T follicular helper cell (primary cell): ENCODE results near the gene CCBE1.
"Not testable (repeated sequence)": the region's sequence is repeated elsewhere in the genome, so short reads cannot be mapped to it uniquely, and the experiment has no call there.

ENCODE experiments used
- DNase-seq: peaks from one replicate; pipeline ENCODE4 v3.0.0-alpha.2; 2020; ENCODE audit warnings: low read depth

The CCBE1 gene

DNA sequence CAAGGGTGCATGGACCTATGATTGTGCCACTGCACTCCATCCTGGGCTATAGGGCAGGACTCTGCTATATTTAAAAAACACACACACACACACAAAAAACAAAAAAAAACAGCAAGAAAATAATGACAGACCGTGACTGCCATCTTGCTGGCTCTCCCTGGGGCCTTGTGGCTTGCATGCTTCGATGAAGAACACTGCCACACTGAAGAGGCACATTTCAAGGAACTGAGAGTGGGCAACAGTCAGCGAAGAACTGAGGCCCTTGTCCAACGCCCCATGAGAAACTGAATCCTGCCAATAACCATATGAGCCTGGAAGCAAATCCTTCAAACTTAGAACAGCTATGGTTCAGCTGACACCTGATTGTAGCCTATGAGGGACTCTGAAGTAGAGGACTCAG lies 158.1 kb downstream of the CCBE1 start:
- no peak for DNase-seq

- no peak for DNase-seq
Measured at GRCh38 chr18:59537579-59537978, 159.6 kb downstream of the CCBE1 start.

DNA sequence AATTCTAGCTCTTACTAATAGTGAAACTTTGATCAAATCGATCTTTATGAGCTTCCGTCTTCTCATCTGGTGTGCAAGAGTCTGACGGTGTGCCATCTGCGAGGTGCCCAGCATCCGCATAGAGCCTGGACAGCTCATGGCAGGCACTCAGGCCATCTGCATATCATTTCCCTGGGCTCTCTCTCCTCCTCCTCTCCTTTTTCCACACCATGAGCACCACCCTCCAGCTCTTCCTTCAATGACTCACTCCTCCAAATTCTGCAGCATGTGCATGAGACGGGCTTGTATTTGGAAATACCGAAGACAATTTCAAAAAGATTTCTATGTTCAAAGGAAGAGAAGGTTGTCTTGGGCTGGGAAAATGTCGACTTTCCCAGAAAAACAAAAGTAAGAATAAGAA lies 161.1 kb downstream of the CCBE1 start:
- no peak for DNase-seq

DNA sequence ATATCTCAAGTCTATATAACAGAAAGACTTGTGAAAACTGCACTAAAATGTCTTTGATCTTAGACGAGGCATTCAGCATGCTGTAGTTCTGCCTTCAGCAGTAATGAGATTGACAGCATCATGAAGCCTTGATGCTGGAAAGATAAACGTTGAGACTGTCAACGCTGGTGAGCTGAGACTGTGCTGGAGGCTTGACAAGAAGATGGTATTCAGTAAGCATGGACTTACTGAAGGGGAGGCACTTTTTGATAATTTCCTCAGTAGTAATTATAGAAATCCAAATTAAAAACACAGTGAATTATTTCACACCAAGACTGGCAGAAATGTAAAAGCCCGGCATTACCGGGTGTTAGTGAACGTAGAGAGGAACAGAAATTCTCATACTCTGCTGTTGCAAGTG lies 162.2 kb downstream of the CCBE1 start:
- no peak for DNase-seq

GRCh38 chr18:59528866-59529265 lies 168.4 kb downstream of the CCBE1 start:
- DNase-seq: no peak

DNA sequence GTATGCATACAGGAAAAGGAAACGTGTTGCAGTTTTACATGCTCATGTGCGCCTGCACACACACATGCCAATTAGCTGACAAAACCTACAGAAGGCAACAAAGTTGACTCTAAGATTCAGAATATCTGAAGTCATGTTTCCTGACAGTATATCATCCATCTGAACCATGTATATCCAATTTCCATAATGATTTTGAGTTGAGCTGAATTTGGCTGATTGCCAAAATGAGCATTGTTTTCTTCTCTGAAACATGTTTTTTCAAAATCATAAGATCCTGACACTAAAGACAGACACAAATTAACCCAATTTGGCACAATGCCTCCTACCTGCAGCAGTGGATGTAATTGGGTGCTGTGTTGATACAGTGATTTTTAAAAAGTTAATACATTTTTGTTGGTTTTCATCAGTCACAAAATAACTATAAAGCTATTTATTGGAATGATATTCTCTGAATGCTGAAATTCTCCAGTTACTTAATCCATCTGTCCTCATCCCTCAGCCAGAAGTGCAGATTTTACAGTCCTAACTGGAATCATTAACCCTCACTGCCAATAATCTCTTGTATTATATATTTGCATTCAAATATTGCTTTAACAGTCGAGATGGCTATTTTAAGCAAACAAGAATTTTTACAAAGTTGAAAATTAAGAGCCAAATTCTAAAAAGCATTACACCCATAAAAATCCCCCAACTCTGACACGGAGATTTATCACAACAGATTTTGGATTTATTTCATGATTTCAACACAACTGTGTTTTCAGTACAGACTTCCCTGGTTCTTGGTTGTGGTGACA lies 176.5 kb downstream of the CCBE1 start:
- no peak for DNase-seq

GRCh38 chr18:59518705-59519104 lies 178.5 kb downstream of the CCBE1 start:
- no peak for DNase-seq

- no peak for DNase-seq
Measured at GRCh38 chr18:59517446-59518165, 179.6 kb downstream of the CCBE1 start.

DNA sequence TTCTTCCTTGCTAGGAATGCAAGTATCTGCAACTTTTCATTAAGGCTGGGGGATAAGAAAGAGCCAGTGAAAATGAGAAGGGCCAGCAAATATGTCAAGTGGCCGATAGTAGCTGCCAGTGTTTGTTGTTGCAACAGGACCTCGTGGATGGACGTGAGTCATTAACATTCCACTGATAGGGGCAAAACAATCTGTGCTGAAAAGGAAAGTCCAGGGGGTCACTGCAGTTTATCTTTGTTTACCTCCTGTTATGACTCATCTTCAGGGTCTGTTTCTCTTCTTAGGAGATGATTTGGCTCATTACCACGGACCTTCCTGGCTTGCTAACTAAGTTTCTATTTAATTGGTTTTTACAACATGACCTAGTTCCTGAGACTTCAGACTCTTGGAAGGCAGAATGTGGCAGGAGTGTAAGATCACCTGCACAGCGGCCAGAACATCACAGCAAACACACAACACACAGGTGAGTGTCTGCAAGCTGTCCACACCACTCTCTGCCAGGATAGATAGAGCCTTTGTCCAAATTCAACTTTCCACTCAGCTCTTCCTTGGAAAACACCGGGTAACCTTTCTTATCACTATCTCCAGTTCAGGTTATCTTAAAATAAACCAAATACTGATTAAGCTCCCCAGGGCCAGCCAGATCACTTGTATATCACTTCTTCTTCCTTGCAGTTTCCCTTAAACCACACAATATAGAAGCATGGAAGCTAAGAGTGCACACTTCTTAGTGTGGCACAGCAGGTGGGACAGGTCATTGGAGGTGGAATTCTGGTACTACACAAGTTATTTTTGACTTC lies 180.7 kb downstream of the CCBE1 start:
- DNase-seq: no peak

GRCh38 chr18:59515956-59516355 lies 181.3 kb downstream of the CCBE1 start:
- not testable (repeated sequence) for DNase-seq

GRCh38 chr18:59515147-59515546 lies 182.1 kb downstream of the CCBE1 start:
- DNase-seq: no peak

DNA sequence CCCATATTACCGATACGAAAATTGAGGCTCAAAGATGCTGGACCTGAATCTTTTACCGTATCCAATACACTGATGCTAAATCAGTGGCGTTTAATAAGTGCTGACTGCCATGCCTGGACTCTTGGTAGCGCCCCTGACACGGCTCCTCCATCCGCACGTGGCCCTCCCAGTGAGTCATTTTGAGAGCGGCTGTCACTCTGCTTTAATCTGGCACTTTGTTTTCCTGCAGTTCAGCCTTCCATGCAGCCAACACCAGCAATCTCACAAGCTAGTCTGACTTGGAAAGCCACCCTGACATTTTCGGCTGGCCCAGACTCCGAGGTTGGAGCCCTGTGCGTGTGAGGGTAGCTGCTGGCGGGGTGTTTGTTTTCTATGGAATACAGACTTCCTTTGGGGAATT lies 183.0 kb downstream of the CCBE1 start:
- DNase-seq: no peak

DNA sequence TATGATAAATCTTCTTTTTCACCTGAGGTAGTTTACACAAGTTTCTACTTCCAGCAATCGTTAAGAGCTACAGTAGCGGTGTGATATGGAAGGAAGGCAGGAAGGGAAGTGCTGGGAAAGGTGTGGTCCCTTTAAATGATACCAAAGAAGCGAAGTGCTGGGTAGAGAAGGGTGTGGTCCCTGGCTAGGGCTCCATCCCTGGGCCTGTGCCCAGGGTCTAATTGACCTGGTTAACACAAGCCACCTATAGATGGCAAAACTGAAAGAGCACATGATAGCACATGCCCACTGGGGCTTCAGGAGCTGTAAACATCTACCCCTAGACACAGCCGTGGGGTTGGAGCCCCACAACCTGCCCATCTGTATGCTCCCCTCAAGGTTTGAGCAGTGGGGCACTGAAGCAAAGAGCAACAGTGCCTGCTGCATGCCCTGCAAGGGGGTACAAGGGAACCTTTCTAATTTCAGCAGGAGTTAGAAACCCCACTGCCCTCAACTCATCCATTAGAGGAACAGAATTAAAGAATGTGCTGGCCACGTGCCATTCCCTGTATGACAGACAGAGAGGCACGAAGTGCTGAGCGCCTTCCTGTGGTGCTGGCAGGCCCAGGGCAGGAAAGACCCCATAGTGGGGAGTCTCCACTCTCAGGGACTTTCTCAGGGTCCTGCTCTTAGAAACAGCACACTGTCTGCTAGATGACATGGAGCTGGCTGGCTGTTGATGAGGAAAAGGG lies 185.0 kb downstream of the CCBE1 start:
- DNase-seq: no peak

DNA sequence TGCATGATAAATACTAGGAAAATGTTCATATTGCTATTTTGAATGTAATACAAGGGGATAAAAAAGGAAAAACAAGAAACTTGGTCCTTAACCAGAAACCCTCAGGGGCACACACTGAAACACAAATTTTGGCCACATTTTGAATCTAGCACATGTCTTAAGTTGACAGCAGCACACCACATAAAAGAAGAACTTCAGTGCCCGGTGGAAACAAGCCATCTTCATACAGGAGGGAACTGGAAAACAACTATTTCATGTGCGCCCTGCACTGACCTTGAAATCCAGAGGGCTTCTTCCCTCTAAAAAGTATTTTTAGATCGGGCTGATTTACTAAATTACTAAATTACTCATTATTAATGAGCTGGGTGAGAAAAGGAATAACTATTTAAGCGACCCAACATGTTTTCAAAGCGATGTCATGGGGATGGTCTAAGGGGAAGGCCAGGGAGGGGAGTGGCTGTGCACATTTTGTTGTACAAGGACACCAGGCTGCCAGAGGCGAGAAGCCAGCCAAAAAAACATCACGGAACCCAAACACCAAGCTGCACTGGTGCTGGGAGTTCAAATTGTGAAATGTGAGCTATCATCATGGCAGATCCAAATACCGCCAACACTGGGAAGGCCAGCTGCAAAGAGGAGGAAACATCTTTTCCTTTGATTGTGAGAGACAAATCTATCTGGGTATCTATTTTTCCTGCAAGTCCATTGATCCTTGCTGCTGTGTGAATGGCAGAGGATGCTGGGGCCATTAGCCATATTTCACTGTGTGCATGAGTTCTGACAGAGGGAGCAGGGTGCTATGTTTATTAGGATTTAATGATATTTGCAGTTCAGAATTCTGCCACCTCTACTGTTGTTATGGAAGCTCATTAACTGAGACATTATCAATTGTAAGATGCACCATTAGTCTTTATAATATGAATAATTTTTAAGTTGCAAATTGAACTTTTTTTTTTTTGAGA lies 187.5 kb downstream of the CCBE1 start:
- no peak for DNase-seq

DNA sequence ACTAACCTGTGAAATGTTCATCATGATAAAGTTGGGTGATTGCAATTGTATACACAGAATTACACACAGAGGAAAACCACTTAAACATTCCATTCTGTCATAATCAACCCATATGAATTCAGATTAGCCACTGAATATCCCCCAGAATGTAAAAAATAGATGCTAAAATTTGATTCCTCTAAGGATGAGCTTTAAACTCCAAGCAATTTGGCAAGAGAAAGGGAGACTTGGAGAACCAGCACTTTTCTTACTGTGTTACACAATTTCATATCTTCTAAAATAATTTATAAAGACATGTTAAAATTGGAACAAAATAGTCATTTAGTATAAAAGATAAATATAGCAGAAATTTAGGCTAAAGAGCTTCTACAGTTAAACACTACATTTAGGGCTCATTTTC lies 191.9 kb downstream of the CCBE1 start:
- no peak for DNase-seq

DNA sequence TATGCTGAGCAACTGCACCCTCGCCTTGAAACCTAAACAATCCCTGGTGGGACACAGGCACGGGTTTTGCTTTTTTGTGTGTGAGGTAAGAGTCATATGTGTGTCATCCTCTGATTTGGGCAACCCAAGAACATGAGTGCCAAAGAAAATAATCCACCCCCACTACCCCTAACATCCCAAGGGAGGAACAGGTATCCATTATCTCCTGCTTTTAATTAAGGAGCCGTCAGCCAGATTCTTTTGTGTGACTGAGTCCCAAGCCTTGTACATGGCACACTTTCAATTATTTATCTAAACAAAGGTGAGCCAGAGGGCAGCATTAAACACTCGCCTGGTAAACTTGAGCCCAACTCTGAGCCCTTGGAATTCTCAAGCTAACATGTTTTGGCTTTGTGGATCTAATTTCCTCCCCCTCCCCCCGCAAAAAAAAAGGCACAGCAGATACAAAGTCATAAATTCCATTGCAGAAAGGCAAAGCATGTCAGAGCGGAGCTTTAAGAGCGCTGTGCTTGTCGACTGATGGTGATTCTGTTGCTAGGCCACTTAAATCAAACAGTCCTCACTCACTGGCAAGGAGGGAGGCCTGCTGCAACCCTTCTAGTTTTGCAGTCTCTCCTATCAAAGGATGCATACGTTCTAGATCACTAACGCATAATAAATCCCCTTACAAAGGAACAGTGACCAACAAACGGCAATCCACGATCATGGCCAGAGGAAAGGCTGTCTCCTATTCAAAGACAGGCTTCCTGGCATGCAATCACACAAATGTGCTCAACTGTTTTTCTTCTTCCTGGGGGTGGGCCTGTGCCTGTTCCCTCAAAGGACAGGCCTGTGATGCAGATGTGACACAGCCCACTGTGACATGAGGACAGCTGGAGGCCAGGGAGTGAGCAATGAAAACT lies 194.7 kb downstream of the CCBE1 start:
- DNase-seq: no peak

DNA sequence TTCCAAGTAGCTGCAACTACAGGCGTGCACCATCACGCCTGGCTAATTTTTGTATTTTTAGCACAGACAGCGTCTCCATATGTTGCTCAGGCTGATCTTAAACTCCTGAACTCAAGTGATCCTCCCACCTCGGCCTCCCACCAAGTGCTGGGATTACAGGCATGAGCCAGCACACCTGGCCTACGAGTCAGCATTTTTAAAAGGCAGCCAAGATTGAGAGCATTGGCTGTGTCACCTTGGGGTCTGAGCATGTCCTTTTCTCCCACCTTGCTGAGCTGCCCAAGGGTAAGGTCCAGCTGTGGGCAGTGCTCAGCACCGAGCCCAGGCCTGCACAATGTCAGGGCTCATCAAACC lies 195.3 kb downstream of the CCBE1 start:
- DNase-seq: no peak

DNA sequence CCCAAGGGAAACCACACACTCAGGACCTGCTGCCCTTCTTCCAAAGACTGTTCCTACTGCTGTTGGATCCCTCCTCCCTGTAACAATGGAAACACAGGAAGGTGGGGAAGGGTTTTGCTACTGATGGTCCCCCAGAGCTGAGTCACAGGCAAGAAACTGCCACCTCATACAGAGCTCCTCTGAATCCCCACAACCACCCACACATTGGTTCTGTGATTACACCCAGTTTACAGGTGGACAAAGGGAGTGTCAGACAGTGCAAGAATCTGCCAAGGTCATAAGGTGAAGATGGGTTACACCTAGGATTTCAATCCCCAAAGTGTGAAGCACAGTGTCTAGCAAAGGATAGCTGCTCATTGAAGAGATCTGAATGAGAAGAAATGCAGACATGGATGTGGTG lies 196.5 kb downstream of the CCBE1 start:
- DNase-seq: no peak

DNA sequence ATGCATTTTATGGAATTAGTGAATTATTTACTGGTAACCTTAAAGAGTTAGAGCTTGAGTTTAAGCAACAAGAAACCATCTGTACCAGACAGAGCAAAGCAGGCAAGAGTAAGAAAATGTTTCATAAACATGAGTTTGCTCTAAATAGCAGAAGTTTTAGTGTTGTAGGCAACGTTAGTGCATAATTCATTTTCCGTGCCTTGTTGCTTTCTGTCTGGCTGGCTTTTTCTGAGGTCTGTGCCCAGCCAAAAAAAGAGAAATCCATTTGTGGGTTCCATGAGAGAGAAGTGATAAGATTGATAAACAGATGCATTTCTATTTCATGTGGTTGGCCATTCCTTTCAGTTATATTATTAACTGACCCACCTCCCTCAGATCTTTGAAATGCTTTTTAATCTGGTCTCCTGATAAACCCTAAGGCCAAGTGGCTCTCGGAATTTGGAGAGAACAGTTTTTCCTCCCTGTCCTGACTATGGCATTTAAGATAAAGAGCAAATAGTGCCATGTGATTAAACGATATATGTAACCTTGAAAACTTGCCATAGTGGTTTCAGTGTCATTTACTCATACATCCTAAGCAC lies 198.6 kb downstream of the CCBE1 start:
- no peak for DNase-seq
